Activated CD8-positive, alpha-beta memory T cell treated with anti-CD3 and anti-CD28 coated beads, Interleukin-2, amount 50 U/mL, for 1 hour (primary cell): ENCODE data around the gene NRL.
A peak's percentile ranks its signal among the peaks of the same experiment; 100 is the strongest.

ENCODE experiments used
- DNase-seq: peaks from one replicate; pipeline ENCODE4 v3.0.0-alpha.2; 2020; ENCODE audit errors: extremely low read depth

The NRL gene

DNA sequence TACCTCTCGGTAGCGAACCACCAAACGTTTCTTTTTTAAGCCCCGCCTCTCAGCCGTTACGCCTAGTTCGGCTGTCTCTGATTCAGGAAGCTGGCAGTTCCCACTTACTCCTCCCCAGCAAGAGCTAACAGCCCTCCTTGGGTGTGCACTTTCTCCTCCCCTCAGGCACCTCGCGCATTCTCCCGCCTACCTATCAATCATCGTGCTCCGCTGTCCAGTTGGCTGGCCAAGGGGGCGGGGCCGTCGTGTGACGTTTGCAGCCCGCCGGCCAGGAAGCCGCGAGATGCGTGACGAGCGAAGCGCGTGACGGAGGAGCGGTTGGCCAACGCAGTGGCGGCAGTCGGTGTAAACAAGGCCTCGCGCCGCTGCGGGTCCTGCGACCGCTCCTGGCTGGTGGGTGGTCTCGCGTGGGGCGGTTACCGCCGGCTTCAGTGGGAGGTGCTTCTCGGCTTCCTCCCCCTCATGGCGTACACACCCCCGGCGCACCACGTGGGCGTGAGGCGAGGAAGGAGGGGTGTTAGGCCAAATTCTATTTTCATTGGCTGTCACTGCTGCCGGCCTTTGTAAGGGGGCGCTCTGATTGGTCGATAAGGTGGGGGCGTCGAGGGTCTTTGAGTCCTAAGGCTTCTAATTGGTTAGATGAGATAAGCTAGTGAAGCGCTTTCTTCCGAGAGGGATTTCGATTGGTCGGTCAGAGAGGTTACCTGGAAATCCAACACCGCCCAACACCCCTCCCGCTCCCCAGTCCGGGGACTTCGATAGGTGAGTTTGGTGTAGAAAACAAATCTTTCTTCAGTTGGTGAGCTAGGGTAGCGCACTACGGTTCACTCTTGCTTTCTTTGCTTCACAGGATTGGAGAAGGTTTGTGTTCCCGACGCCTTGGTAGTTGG lies at the start of gene NRL, which contains the start of gene DCAF11:
Gene NRL, minus strand, starts transcription at position 418 of the 890 bp plus-strand sequence. CDS start 32,101 bp downstream, outside the sequence.
Gene DCAF11, plus strand, starts transcription at position 246 of the 890 bp plus-strand sequence. CDS start 818 bp downstream, outside the sequence.
- DNase-seq, result peak; percentile 99

DNA sequence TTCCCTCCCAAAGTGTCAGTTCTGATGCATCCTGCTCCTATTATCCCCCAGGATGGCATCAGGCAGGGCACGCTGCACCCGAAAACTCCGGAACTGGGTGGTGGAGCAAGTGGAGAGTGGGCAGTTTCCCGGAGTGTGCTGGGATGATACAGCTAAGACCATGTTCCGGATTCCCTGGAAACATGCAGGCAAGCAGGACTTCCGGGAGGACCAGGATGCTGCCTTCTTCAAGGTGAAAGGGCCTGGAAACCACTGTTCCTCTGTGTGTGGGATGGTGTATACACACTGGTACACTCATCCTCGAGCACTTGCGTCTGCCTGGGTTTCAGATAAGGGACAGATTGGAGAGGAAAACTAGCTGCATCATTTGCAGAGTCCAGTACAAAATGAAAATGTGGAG lies 47.3 kb upstream of the NRL start:
- no peak for DNase-seq

DNA sequence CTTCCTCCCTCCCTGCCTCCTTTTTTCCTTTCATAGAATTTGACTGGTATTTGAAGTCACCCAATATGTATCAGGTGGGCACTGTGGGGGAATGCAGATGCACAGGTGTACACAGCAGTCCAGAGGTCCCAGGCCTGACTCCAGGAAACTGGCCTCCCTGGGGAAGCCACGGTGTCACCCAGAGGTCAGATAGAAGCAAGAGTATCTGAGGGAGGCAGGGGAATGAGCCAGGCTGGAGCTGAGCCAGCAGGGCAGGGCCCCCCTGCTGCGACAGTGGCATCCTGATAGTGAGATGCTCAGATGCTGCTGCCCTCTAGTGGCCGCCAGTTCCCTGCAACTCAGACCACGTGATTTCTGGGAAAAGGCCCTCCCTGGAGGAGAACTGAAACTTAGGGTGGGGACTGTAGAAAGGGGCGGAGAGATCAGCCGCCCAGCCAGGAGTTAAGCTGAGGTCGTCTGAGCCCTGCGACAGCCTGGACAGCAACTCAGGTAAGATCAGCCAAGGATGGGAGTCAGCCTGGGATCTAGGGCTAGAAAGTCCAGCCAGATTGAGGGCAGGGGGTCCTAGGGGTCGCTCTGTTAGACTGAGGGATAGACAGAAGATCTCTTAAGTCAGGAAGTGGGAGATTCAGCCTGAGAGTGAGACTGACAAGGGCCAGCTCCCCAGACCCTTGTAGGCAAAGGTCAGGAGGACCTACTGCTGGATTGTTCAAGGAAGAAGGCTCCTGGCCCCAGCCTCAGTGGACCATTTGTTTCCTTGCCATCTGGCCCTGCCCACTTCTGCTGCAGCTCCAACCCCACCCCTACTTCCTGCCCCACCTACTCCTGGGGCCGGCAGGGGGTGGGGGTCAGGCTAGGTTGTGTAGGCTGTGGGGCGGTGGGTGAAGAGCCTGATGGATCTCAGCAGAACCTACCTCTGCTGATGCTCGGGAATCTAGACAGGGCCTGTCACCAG lies 46.4 kb upstream of the NRL start, which contains the start of gene IRF9:
Gene IRF9, plus strand, starts transcription at position 416 of the 955 bp plus-strand sequence. CDS start 880 bp downstream, outside the sequence.
- DNase-seq, result peak; percentile 90

DNA sequence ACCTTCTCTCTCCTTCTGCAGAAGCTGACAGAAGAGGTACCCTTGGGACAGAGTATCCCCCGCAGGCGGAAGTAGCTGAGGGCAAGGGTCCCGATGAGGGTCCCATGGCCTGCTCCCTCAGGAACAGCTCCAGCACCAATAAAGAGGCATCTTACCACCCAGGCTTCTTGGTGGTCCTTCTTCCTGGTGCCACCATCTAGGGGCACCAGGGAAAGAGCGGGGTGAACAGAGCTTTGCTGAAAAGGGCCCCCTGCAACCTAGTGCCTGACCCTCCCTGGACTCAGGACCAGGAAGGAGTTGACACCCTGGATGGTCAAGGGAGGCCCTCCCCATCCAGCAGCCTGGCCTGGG lies 45.7 kb upstream of the NRL start:
- no peak for DNase-seq

DNA sequence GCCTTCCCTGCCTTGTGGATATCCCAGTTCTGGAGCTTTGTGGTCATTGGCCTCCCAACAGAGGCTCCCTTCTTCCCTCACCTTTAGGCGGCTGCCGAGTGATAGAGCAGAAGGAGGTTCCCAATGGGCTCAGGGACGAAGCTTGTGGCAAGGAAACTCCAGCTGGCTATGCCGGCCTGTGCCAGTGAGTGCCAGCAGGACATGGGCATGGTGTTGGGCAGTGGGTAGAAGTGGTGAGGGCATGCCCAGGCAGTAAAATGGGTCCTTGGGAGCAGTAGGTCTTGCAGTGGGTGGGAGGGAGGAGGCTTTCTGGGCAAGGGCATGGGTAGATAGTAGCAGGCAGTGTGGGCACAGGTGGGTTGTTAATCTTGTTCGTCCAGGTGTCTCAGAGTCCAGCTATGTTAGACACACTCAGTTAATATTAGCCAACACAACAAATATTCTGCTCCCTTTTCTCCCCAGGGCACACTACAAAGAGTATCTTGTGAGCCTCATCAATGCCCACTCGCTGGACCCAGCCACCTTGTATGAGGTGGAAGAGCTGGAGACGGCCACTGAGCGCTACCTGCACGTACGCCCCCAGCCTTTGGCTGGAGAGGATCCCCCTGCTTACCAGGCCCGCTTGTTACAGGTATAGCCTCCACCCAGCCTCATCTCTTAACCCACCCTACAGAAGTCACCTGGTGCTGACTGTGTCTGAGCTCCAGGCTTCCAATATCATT lies 45.2 kb upstream of the NRL start:
- no peak for DNase-seq

DNA sequence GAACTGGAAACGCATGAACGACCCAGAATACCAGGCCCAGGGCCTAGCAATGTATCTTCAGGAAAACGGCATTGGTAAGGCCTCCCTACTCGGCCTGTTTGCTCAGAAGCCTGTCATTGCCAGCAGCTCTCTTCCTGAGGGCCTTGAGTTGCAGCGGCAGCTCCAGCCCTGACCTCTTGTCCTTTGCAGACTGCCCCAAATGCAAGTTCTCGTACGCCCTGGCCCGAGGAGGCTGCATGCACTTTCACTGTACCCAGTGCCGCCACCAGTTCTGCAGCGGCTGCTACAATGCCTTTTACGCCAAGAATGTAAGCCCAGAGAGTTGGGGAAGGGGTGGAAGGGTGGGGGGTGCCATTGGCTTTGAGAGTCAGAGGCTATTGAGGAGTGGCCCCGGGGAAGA lies 42.6 kb upstream of the NRL start:
- no peak for DNase-seq

DNA sequence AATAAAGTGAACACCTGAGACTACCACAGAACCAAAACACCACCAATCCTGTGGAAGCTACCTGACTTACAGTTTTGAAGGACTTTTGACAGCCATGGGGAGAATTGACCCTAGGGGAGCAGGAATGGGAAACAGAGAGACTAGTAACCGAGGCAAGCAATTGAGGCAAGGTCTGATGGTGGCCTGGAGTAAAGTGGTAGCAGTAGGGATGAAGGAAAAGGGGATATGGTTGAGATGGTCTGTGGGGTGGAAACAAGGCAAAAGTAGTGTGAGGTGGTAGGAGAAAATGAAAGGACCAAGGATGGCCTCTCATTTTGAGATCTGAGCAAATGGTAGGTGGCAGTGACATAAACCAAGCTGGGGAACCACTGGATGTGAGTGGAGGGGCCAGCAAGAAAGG lies 42.1 kb upstream of the NRL start:
- DNase-seq, result no peak

DNA sequence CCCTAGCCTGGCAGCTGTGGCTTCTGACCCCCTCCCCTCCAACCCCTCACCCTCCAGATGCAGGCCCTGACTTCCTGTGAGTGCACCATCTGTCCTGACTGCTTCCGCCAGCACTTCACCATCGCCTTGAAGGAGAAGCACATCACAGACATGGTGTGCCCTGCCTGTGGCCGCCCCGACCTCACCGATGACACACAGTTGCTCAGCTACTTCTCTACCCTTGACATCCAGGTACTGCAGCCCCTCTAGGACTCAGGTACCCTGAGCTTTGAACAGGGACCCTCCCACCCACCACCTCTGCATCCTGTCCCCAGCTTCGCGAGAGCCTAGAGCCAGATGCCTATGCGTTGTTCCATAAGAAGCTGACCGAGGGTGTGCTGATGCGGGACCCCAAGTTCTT lies 40.4 kb upstream of the NRL start:
- no peak for DNase-seq

DNA sequence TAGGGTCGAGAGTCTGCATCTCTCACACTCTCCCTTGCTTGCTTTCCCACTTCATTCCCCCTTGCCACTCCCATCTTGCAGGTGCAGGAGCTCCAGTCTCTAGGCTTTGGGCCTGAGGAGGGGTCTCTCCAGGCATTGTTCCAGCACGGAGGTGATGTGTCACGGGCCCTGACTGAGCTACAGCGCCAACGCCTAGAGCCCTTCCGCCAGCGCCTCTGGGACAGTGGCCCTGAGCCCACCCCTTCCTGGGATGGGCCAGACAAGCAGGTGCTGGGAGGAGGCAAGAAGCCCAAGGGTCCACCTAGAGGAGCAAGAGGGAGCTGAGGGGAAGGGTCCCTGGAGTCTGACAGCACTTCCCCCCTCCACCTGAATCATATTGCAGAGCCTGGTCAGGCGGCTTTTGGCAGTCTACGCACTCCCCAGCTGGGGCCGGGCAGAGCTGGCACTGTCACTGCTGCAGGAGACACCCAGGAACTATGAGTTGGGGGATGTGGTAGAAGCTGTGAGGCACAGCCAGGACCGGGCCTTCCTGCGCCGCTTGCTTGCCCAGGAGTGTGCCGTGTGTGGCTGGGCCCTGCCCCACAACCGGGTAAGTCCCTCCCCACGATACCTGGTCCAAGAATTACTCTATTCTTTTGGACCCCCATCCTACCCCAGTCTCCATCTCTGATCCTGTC lies 36.8 kb upstream of the NRL start:
- DNase-seq, result no peak

DNA sequence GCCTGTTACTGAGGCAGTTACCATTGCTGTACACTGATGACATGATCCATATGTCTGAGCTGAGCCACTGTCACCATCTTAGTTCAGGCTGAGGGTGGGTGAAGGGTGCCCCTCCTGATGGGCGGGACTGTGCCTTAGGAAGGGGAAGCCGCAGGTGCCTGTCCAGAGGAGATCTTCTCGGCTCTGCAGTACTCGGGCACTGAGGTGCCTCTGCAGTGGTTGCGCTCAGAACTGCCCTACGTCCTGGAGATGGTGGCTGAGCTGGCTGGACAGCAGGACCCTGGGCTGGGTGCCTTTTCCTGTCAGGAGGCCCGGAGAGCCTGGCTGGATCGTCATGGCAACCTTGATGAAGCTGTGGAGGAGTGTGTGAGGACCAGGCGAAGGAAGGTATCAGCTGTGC lies 36.2 kb upstream of the NRL start:
- no peak for DNase-seq

DNA sequence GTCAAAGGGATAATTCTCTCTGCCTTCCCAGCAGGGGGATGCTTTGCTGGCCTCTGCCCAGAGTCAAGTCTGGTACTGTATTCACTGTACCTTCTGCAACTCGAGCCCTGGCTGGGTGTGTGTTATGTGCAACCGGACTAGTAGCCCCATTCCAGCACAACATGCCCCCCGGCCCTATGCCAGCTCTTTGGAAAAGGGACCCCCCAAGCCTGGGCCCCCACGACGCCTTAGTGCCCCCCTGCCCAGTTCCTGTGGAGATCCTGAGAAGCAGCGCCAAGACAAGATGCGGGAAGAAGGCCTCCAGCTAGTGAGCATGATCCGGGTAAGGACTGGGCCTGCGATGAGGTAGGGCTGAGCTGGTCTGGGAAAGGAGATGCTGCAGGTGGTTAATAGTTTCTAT lies 35.8 kb upstream of the NRL start:
- no peak for DNase-seq

DNA sequence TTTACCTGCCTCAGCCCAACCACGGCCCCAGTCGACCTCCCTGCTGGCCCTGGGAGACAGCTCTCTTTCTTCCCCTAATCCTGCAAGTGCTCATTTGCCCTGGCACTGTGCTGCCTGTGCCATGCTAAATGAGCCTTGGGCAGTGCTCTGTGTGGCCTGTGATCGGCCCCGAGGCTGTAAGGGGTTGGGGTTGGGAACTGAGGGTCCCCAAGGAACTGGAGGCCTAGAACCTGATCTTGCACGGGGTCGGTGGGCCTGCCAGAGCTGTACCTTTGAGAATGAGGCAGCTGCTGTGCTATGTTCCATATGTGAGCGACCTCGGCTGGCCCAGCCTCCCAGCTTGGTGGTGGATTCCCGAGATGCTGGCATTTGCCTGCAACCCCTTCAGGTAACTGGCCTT lies 35.3 kb upstream of the NRL start:
- DNase-seq, result no peak

DNA sequence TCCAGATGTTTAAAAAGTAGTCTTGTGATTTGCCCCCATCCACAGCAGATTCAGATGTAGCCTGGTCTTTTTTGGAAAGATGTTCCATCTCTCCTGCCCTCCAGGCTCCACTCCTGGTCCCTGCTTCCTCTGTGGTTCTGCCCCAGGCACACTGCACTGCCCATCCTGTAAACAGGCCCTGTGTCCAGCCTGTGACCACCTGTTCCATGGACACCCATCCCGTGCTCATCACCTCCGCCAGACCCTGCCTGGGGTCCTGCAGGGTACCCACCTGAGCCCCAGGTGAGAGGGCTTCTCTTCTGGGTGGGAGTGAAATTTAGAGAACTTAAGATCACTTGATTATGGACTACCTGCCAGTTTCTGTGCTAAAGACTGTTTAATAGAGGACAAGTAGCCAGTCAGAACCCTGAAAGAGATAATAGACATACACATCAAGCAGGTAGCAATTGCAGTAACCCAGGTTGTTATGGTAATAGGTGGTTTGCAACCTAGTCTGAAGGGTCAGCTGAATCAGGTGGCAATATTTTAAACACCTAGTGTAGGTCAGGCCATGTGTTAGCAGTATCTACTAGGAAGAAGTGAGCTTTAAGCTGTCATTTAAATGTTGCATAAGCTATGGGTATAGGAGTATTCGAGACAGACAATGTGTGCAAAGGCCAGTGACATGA lies 34.7 kb upstream of the NRL start:
- DNase-seq, result no peak

DNA sequence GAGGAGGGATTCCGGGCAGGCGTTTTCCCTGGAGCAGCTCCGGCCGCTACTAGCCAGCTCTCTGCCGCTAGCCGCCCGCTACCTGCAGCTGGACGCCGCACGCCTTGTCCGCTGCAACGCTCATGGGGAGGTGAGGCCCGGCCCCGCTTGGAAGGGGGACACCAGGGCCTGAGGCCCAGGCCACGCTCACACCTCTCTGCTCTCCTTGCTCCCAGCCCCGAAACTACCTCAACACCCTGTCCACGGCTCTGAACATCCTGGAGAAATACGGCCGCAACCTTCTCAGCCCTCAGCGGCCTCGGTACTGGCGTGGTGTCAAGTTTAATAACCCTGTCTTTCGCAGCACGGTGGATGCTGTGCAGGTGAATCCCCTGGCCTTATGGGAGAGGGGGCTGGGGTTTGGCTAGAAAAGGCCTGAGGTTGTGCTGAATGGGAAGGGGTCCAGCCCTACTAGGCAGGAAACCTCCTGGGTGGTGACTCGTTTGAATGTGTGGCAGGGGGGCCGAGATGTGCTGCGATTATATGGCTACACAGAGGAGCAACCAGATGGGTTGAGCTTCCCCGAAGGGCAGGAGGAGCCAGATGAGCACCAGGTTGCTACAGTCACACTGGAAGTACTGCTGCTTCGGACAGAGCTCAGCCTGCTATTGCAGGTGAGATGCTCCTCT lies 33.1 kb upstream of the NRL start:
- DNase-seq, result no peak

DNA sequence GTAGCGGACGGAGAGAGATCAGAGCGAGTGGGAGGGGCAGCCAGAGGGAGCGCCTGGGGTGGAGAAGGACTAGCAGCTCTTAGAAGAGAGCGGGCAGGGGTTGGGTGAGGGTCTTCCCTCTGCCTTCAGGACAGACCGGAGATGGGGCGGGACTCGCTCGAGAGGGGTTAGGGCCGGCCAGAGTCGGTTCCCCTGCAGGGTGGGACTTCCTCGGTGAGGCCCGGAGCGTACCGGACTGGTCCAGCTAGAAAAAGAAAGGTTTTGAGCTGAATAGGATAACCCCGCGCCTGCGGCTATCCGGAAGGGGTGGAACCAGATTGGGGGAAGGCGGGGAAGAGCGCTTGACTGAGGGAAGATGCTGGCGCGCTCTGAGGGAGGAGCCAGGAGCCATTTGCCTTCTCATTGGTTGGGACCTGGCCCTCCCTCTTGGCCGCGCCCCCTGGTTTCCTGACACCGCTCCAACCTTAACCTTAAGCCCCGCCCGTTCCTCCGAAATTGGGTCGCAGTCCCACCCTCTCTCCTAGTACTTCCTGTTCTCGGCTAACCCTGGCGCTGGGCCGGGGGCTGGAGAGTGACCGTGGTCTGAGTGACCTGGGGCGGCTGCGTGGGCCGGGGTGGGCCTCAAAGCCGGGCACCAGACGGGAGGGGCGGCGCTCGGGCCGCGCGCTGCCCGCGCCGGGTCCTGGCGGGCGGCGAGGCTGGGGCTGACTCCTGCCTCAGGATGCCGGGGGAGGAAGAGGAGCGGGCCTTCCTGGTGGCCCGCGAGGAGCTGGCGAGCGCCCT lies 32.4 kb upstream of the NRL start, which contains the start of gene RNF31:
Gene RNF31, plus strand, starts transcription at position 521 of the 783 bp plus-strand sequence. Its CDS starts 201 bp downstream, at position 722.
- DNase-seq, result peak; percentile 93

DNA sequence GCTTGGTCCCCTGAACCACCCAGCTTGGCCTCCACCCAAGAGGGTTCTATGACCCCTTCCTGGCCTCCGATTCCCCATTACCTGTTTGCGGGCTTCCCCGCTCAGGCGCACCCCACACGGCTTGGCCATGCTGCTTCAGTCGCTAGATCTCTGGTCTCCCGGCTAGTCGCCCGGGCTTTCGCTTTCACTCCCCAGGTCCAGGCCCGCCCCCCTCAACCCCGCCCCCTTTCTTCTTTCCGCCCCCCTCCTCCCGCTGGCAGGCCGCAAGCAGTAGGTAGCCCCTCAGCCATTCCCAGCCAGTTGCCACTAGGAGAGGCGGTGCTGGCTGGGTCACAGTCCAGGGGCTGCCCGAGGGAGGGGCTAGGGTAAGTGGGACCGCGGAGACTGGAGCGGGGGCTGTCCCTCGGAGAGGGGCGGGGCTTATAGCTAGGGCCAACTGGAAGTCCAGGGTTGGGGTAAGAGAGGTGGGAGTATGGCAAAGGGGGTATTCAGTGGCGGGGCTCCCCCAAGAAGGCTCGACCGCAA lies 31.8 kb upstream of the NRL start, which contains the start of gene PSME2:
Gene PSME2, minus strand, starts transcription at position 158 of the 525 bp plus-strand sequence. Its CDS starts 29 bp downstream, at position 129.
- DNase-seq, result peak; percentile 48

DNA sequence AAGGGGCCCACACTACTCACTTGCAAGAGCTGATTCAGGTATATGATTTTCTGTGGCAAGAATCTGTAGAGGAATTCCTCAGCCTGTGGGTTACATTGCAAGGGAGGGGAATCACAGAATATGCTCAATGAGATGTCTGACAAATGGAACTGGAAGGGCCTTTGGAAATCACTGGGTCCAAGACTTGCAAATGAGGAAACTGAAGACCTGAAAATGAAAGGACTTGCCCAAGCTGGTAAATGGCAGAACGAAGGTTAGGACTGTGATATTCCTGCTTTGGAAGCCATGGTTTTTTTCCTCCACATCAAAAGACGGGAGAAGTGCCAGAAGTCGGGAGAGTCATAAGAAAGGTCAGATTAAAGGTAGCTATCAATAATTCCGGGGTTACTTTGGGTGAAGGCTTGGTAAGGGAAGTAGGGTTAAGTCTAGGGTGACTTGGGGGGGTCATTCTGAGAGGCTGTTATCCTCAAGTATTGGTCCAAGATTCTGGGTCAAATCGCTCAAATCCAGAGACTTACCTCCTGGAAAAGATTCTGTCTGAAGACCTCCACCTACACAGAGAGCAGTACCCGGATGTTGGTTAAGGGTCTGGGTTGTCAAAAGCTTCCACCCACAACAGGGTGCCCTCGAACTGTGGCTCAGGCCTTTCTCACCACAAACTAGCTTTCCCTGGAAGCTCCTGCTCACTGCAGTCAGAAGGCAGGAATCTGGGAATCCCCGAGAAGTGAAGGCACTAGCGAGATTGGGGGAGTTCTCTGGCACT lies 31.1 kb upstream of the NRL start:
- DNase-seq, result no peak

DNA sequence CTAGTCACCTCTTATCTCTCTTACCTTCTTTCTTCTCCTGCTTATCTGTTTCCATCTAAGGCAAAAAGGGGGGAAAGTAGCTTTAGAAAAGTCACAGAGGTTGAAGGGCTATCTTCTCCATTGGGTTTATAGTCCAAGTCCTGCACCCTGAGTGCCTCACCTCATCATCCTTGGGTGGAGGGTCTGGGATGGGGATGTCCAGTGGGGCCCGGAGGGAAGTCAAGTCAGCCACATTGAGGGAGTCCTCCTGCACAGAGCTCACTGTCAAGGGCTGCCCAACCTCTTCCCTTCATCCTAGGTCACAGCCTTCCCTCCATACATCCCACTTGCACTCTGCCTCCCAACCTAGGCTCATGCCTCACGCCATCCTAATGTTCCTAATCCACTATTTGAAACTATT lies 30.5 kb upstream of the NRL start:
- no peak for DNase-seq
